ENCODE measurements around the gene PURA.
A peak's percentile ranks its signal among the peaks of the same experiment; 100 is the strongest.

DNA sequence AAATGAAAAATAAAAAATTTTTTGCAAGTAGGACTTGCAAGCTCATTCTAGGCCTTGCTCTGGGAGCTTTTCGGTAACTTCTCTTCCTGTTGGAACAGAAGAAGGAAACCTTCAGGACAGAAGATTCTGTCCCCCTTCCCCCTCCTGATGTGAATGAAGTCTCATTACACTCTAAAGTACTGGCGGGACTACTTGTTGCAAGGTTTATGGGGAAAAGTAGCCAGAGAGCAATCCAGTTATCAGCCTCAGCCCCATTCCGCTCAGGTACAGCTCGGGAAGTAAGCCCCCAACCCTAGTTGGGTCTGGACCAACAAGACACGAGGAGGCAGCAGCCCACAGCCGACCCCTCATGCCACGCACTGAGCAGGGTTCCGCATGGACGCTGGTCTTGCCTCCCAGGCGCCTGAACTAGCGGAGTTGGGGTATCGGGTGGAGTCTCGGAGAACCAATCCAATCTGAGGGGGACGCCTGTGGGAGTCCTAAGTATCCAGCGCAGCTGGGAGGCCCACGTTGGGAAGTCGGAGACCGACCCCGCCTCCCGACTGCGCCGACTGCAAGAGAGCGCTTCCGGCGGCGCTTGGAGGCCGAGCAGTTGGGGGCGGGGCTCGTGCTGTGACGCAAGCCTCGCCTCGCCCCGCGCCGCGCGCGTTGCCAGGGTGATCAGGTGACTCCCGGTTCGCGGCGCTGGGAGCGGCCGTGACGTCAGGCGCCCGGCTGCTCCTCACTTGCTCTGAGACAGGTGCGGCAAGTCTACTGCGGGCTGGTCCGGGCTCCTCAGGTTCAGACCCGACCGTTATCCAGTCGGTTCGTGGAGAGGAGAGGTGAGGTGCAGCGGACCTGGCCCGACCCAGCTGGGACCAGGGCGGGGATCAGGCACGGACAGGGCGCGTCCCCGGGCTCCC is 60.8 kb downstream of the PURA start, which contains the start of gene CYSTM1:
- TF ChIP-seq POLR2A (IDR thresholded peaks at IDR 0.05) (peak in 2 of 4 donors; percentile 90 to 91), POLR2AphosphoS5 (IDR thresholded peaks at IDR 0.05) (peak; percentile 96 to 97 (median 96))
- TF ChIP-seq, protein P1, sequence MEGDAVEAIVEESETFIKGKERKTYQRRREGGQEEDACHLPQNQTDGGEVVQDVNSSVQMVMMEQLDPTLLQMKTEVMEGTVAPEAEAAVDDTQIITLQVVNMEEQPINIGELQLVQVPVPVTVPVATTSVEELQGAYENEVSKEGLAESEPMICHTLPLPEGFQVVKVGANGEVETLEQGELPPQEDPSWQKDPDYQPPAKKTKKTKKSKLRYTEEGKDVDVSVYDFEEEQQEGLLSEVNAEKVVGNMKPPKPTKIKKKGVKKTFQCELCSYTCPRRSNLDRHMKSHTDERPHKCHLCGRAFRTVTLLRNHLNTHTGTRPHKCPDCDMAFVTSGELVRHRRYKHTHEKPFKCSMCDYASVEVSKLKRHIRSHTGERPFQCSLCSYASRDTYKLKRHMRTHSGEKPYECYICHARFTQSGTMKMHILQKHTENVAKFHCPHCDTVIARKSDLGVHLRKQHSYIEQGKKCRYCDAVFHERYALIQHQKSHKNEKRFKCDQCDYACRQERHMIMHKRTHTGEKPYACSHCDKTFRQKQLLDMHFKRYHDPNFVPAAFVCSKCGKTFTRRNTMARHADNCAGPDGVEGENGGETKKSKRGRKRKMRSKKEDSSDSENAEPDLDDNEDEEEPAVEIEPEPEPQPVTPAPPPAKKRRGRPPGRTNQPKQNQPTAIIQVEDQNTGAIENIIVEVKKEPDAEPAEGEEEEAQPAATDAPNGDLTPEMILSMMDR (IDR thresholded peaks at IDR 0.05), result no peak

All from stomach (tissue), 4 donors.